B cell (primary cell): ENCODE results near the gene SEMA4A. TPM values are rescaled to one million over a fixed set of nuclear protein-coding genes. Genes with fewer than 3 reads are reported as not detected.

ENCODE experiments used
- ATAC-seq: fragments of 200-7000 bp; cut with Tn5 transposase; one replicate; pipeline ENCODE4 v1.10.0; 2021; ENCODE audit warnings: low read depth, mild to moderate bottlenecking, moderate number of reproducible peaks, moderate library complexity
- CTCF ChIA-PET: fragments of 350-600 bp; sonication (Branson Sonifier 250); formaldehyde crosslinking; loops from one replicate; lab custom pipeline; 2021; ENCODE audit warnings: antibody characterized with exemption, inconsistent platforms; lab: Charles Lee
- POLR2A ChIA-PET: fragments of 350-600 bp; sonication (Branson Sonifier 250); formaldehyde crosslinking; loops from one replicate; lab custom pipeline; 2021; ENCODE audit warnings: antibody characterized with exemption; lab: Charles Lee
- DNase-seq: peaks from one replicate; pipeline ENCODE4 v3.0.0; 2013
- H2AFZ ChIP-seq: 2 replicates; pipeline ENCODE4 v1.6.1; 2012; ENCODE audit warnings: mild to moderate bottlenecking, low read depth, low read length; ENCODE audit not compliant: insufficient read depth, poor library complexity, severe bottlenecking
- H3K27ac ChIP-seq, 2 donors: 1 replicate in 1 of 2; 2 replicates in 1 of 2; pipeline ENCODE4 v1.5.1; 2012 to 2013; ENCODE audit warnings: low read length in 2 of 2, mild to moderate bottlenecking in 2 of 2, moderate library complexity in 1 of 2
- H3K27me3 ChIP-seq, 4 experiments: fragments of 200-600 bp in 1 of 4; sonication (generic) in 1 of 4; replicated peaks in 1 of 4; 1 replicate in 2 of 4; 2 replicates in 2 of 4; pipeline versions ENCODE4 v1.6.1 to v1.7.0; 2013 to 2016; ENCODE audit warnings: low read length in 3 of 4, mild to moderate bottlenecking in 2 of 4, mixed read lengths in 1 of 4, moderate library complexity in 1 of 4; ENCODE audit not compliant: insufficient read depth in 4 of 4, control insufficient read depth in 3 of 4; ENCODE audit errors: control extremely low read depth in 1 of 4
- H3K36me3 ChIP-seq, 2 experiments: replicated peaks in 1 of 2; 1 replicate in 1 of 2; 2 replicates in 1 of 2; pipeline versions ENCODE4 v1.6.1 to v1.7.1; 2013; ENCODE audit warnings: low read length in 1 of 2; ENCODE audit not compliant: insufficient read depth in 2 of 2, control insufficient read depth in 1 of 2; ENCODE audit errors: control extremely low read depth in 1 of 2, extremely low read depth in 1 of 2
- H3K4me1 ChIP-seq, 2 donors: fragments of 200-600 bp in 1 of 2; sonication (generic) in 1 of 2; 1 replicate in 1 of 2; 2 replicates in 1 of 2; pipeline versions ENCODE4 v1.5.1 to v1.6.1; 2013 to 2017; ENCODE audit warnings: low read length in 2 of 2; ENCODE audit not compliant: control insufficient read depth in 2 of 2, insufficient read depth in 2 of 2
- H3K4me2 ChIP-seq: replicated peaks from 2 replicates; pipeline ENCODE3; 2012; ENCODE audit warnings: mild to moderate bottlenecking, low read depth, low read length; ENCODE audit not compliant: poor library complexity, severe bottlenecking
- H3K4me3 ChIP-seq, 5 experiments: fragments of 200-600 bp in 1 of 5; sonication (generic) in 1 of 5; 1 replicate in 3 of 5; 2 replicates in 2 of 5; pipeline versions ENCODE4 v1.5.1 to v1.7.0; 2011 to 2016; ENCODE audit warnings: low read length in 4 of 5, mild to moderate bottlenecking in 4 of 5, low read depth in 2 of 5, control low read depth in 1 of 5, moderate library complexity in 1 of 5; ENCODE audit not compliant: insufficient read depth in 1 of 5; ENCODE audit errors: control extremely low read depth in 1 of 5, extremely low read depth in 1 of 5
- H3K79me2 ChIP-seq: fragments of 200-600 bp; sonication (generic); one replicate; pipeline ENCODE4 v1.6.0; 2016; ENCODE audit warnings: low read length; ENCODE audit not compliant: control insufficient read depth, insufficient read depth
- H3K9ac ChIP-seq: fragments of 200-600 bp; sonication (generic); 2 replicates; pipeline ENCODE4 v1.6.1; 2017; ENCODE audit warnings: mild to moderate bottlenecking, low read length, moderate library complexity
- H3K9me3 ChIP-seq, 3 donors: one replicate each; pipeline versions ENCODE4 v1.6.1 to v1.7.1; 2013; ENCODE audit warnings: low read length in 2 of 3; ENCODE audit not compliant: control insufficient read depth in 2 of 3, insufficient read depth in 1 of 3; ENCODE audit errors: control extremely low read depth in 1 of 3
- H4K20me1 ChIP-seq: 2 replicates; pipeline ENCODE4 v1.6.0; 2012; ENCODE audit warnings: mild to moderate bottlenecking, low read length; ENCODE audit not compliant: insufficient read depth, control insufficient read depth, poor library complexity, severe bottlenecking
- H3K27ac Mint-ChIP-seq: one replicate; pipeline ENCODE4 v1.8.0; 2021; ENCODE audit warnings: mixed read lengths
- H3K27me3 Mint-ChIP-seq: one replicate; pipeline ENCODE4 v1.8.0; 2021; ENCODE audit warnings: mixed read lengths
- H3K4me1 Mint-ChIP-seq: one replicate; pipeline ENCODE4 v1.8.0; 2021; ENCODE audit warnings: mixed read lengths
- H3K4me3 Mint-ChIP-seq: one replicate; pipeline ENCODE4 v1.8.0; 2021; ENCODE audit warnings: mixed read lengths
- H3K9me3 Mint-ChIP-seq: one replicate; pipeline ENCODE4 v1.8.0; 2022; ENCODE audit warnings: mixed read lengths; ENCODE audit not compliant: insufficient read depth
- CTCF ChIP-seq: fragments of 200-600 bp; IDR thresholded peaks from one replicate; pipeline ENCODE4 v1.8.0; 2022; ENCODE audit warnings: antibody characterized with exemption, mild to moderate bottlenecking
- EZH2 ChIP-seq: IDR thresholded peaks from 2 replicates; pipeline ENCODE4 v1.6.1; 2012; ENCODE audit warnings: borderline replicate concordance, low read depth, mild to moderate bottlenecking, moderate library complexity, low read length; ENCODE audit not compliant: insufficient read depth, poor library complexity, severe bottlenecking
- WGBS: methylation state at CpG from one replicate; pipeline ENCODE4 v1.1.5; 2013; ENCODE audit warnings: missing lambda C conversion rate; ENCODE audit not compliant: insufficient coverage; 5-methylcytosine and 5-hydroxymethylcytosine counted together
- intact Hi-C: fragments of 100-400 bp; cut with micrococcal nuclease; formaldehyde crosslinking; loops from one replicate; pipeline ENCODE4 v1.10.0; 2022
- polyA plus RNA-seq: library from polyadenylated mRNA; depleted of rRNA; stranded (reverse); fragments of >200 nt; gene quantifications from 2 replicates; pipeline ENCODE4 v1.2.3, GENCODE V29; 2012
- total RNA-seq, 2 donors: library from RNA; stranded (reverse); fragments of 120-200 nt in 1 of 2; gene quantifications; 1 replicate in 1 of 2; 2 replicates in 1 of 2; pipeline versions ENCODE4 v1.2.3 to v1.2.4, GENCODE V29; 2013 to 2022

Gene SEMA4A
- total and polyA plus RNA-seq, 2 donors (not counting 1 experiment from before 2014, with no cell fraction given) = 9.2 to 15.5 TPM

- POLR2A ChIA-PET = no interaction called here
- peaks cover 0 to 4% (median 0%) of the 10 kb centered on the region in 3 donors for H3K9me3 ChIP-seq
- no peaks in the 10 kb centered on the region for H4K20me1 ChIP-seq
- H2AFZ ChIP-seq = no peak overlapping the region
- no peaks in the 10 kb centered on the region for H3K36me3 ChIP-seq
- no peak overlapping the region for H3K4me3 ChIP-seq
- H3K27me3 Mint-ChIP-seq = peaks cover 38% of the 10 kb centered on the region
- H3K4me1 Mint-ChIP-seq = peaks cover 36% of the 10 kb centered on the region
- CTCF ChIA-PET = interaction anchor here (0.7 to 28.7 kb wide), 3 partner anchors 11 to 106 kb away, joined by 3 to 970 read pairs (median 89); no protein-coding TSS in a partner anchor
- 92% methylated on average over 5 of the region's 8 CpGs for WGBS
- ATAC-seq (no peak), DNase-seq (no peak)
- H3K27me3 ChIP-seq = peaks cover 0 to 59% (median 18%) of the 10 kb centered on the region in 4 experiments
- no peak for TF ChIP-seq EZH2
- no peak for TF ChIP-seq CTCF
- intact Hi-C loops = no loop called here
- no peak overlapping the region for H3K4me2 ChIP-seq
- no peaks in the 10 kb centered on the region for H3K9me3 Mint-ChIP-seq
- H3K27ac ChIP-seq = no peak overlapping the region
- H3K4me3 Mint-ChIP-seq = no peak overlapping the region
- no peak overlapping the region for H3K9ac ChIP-seq
- no peak overlapping the region for H3K27ac Mint-ChIP-seq
- peaks cover 22 to 24% of the 10 kb centered on the region in 2 donors for H3K4me1 ChIP-seq
- H3K79me2 ChIP-seq = no peaks in the 10 kb centered on the region
Measured at GRCh38 chr1:156118177-156118868, 35.1 kb upstream of the SEMA4A start.

- no peaks in the 10 kb centered on the region for H3K36me3 ChIP-seq
- no peaks in the 10 kb centered on the region for H3K9me3 ChIP-seq
- H3K27me3 ChIP-seq = peaks cover 0 to 49% (median 14%) of the 10 kb centered on the region in 4 experiments
- intact Hi-C loops = no loop called here
- no peak overlapping the region for H3K4me2 ChIP-seq
- Mint-ChIP-seq H3K9me3 (no peaks in the 10 kb centered on the region), H3K4me1 (peaks cover 34% of the 10 kb centered on the region), H3K27me3 (peaks cover 27% of the 10 kb centered on the region), H3K4me3 (peak overlapping the region; percentile 39), H3K27ac (no peak overlapping the region)
- WGBS = 54% methylated on average over 3 of the region's 3 CpGs
- no peaks in the 10 kb centered on the region for H4K20me1 ChIP-seq
- peak; percentile 37 for ATAC-seq
- no peak overlapping the region for H3K4me3 ChIP-seq
- H2AFZ ChIP-seq = no peak overlapping the region
- DNase-seq = peak; percentile 61
- H3K79me2 ChIP-seq = no peaks in the 10 kb centered on the region
- POLR2A ChIA-PET = interaction anchor here (1.1 kb wide), 1 partner anchor 23 kb away, joined by 3 read pairs; no protein-coding TSS in a partner anchor
- CTCF ChIA-PET = interaction anchor here (0.5 to 28.7 kb wide), 3 partner anchors 9 to 303 kb away, joined by 4 to 970 read pairs (median 89); no protein-coding TSS in a partner anchor
- no peak overlapping the region for H3K9ac ChIP-seq
- H3K4me1 ChIP-seq = peaks cover 14 to 21% of the 10 kb centered on the region in 2 donors
- H3K27ac ChIP-seq = no peak overlapping the region
- TF ChIP-seq EZH2 = no peak
- TF ChIP-seq CTCF = peak; percentile 9
Measured at GRCh38 chr1:156119503-156120209, 33.7 kb upstream of the SEMA4A start.
